NOMO-1 treated with DMSO at 0.1 percent for 48 hours (cell line): ENCODE results near the gene CRTC1.

Experiments
- DNase-seq: peaks from one replicate; lab custom pipeline; 2025; ENCODE audit not compliant: unreplicated experiment; lab: John Stamatoyannopoulos, UW

Gene CRTC1

GRCh38 chr19:18780631-18781030 is 97.2 kb downstream of the CRTC1 start:
- no peak for DNase-seq

- DNase-seq, result no peak
These were observed 97.6 kb downstream of the CRTC1 start for GRCh38 chr19:18781047-18781600.

GRCh38 chr19:18781885-18782527 is 98.5 kb downstream of the CRTC1 start:
- DNase-seq, result peak; percentile 67

- DNase-seq, result no peak
These were observed 99.2 kb downstream of the CRTC1 start for GRCh38 chr19:18782559-18783225.

- DNase-seq, result no peak
These were observed 100.7 kb downstream of the CRTC1 start for GRCh38 chr19:18783958-18784785.

GRCh38 chr19:18784786-18785120 is 101.3 kb downstream of the CRTC1 start:
- no peak for DNase-seq

GRCh38 chr19:18785179-18786124 is 102.0 kb downstream of the CRTC1 start:
- peak; percentile 28 for DNase-seq

GRCh38 chr19:18788529-18789421 is 105.3 kb downstream of the CRTC1 start:
- no peak for DNase-seq

GRCh38 chr19:18789422-18789869 is 106.0 kb downstream of the CRTC1 start:
- no peak for DNase-seq

GRCh38 chr19:18789883-18790565 is 106.5 kb downstream of the CRTC1 start:
- peak; percentile 33 for DNase-seq

GRCh38 chr19:18790566-18791314 is 107.3 kb downstream of the CRTC1 start, which contains the start of gene COMP:
Gene COMP, minus strand, starts transcription at chr19:18791305. Its CDS starts 36 bp downstream, at chr19:18791269.
- no peak for DNase-seq

- no peak for DNase-seq
These were observed 107.8 kb downstream of the CRTC1 start for GRCh38 chr19:18791315-18791678.

- no peak for DNase-seq
These were observed 109.2 kb downstream of the CRTC1 start for GRCh38 chr19:18792661-18793060.

GRCh38 chr19:18793144-18794028 is 109.9 kb downstream of the CRTC1 start:
- no peak for DNase-seq

GRCh38 chr19:18794029-18794313 is 110.5 kb downstream of the CRTC1 start:
- DNase-seq, result no peak

GRCh38 chr19:18794692-18795091 is 111.2 kb downstream of the CRTC1 start:
- no peak for DNase-seq

- DNase-seq, result no peak
These were observed 112.1 kb downstream of the CRTC1 start for GRCh38 chr19:18795540-18795939.
